Nephron (organoid): ENCODE data around the gene MFSD6.

ENCODE experiments used
- H3K27ac Mint-ChIP-seq, 3 experiments: 2 replicates each; pipeline ENCODE4 v1.8.0; 2020; ENCODE audit warnings: mixed read lengths in 3 of 3, mild to moderate bottlenecking in 2 of 3, moderate library complexity in 1 of 3
- H3K27me3 Mint-ChIP-seq: 2 replicates; pipeline ENCODE4 v1.8.0; 2021; ENCODE audit warnings: low read depth, mild to moderate bottlenecking, moderate library complexity, mixed read lengths
- H3K36me3 Mint-ChIP-seq: 2 replicates; pipeline ENCODE4 v1.8.0; 2020; ENCODE audit warnings: low read depth, mixed read lengths
- H3K4me1 Mint-ChIP-seq: 2 replicates; pipeline ENCODE4 v1.8.0; 2020; ENCODE audit warnings: mixed read lengths
- H3K4me3 Mint-ChIP-seq, 3 experiments: 2 replicates each; pipeline ENCODE4 v1.8.0; 2020; ENCODE audit warnings: mild to moderate bottlenecking in 3 of 3, mixed read lengths in 3 of 3, moderate library complexity in 2 of 3
- H3K9me3 Mint-ChIP-seq: 2 replicates; pipeline ENCODE4 v1.8.0; 2020; ENCODE audit warnings: mixed read lengths
- TF ChIP-seq, protein P1 (sequence below), 3 experiments: fragments of 200-600 bp; sonication (generic); IDR thresholded peaks; one replicate each; pipeline ENCODE4 v1.5.0; 2021; ENCODE audit warnings: antibody characterized with exemption in 3 of 3; ENCODE audit not compliant: unreplicated experiment in 3 of 3

The MFSD6 gene

DNA sequence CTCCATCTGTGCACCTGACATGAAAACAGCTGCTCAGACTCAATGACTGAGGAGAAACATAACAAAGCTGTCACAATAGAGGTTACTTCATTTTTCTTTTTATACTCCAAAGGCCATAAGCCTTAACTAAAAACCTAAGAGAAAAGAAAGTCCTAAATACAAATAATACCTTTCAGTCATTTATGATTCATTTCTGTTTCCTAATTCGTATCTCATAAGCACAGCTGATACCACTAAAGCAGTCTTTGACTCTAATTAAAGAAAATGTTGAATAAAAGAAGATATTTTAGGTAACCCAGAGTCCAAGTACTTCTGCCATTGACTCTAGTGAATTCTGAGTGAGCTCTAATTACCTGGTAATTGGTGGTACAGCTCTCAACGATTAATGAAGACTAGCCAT is 105.7 kb downstream of the MFSD6 start:
- Mint-ChIP-seq H3K36me3 (peaks cover 4% of the 10 kb centered on the region), H3K27ac (no peak overlapping the region), H3K4me1 (no peaks in the 10 kb centered on the region), H3K4me3 (no peak overlapping the region), H3K27me3 (no peaks in the 10 kb centered on the region), H3K9me3 (no peaks in the 10 kb centered on the region)
- TF ChIP-seq, protein P1, sequence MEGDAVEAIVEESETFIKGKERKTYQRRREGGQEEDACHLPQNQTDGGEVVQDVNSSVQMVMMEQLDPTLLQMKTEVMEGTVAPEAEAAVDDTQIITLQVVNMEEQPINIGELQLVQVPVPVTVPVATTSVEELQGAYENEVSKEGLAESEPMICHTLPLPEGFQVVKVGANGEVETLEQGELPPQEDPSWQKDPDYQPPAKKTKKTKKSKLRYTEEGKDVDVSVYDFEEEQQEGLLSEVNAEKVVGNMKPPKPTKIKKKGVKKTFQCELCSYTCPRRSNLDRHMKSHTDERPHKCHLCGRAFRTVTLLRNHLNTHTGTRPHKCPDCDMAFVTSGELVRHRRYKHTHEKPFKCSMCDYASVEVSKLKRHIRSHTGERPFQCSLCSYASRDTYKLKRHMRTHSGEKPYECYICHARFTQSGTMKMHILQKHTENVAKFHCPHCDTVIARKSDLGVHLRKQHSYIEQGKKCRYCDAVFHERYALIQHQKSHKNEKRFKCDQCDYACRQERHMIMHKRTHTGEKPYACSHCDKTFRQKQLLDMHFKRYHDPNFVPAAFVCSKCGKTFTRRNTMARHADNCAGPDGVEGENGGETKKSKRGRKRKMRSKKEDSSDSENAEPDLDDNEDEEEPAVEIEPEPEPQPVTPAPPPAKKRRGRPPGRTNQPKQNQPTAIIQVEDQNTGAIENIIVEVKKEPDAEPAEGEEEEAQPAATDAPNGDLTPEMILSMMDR (IDR thresholded peaks at IDR 0.05; ENCODE audit: unreplicated experiment in 3 of 3): no peak

DNA sequence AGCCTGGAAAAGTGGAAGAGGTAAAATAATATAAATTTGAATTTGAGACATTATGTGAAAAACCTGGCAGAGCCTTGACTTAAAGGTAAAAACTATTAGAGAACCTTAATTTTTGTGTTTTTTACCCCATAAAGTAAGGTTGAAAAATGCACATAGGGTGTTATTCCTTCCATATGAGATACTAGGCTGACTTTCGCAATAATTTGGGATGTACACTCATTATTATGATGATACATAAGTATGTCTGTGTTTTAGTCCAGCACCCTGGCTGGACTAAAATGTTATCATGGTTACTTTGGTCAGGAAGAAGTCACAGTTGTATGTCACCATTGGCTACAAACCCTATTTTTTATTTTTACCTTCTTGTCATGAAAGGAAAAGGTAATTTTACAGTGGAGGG is 106.5 kb downstream of the MFSD6 start:
- H3K9me3 Mint-ChIP-seq: no peaks in the 10 kb centered on the region
- H3K4me1 Mint-ChIP-seq: no peaks in the 10 kb centered on the region
- H3K27ac Mint-ChIP-seq: no peak overlapping the region
- H3K4me3 Mint-ChIP-seq: no peak overlapping the region
- TF ChIP-seq, protein P1 (IDR thresholded peaks at IDR 0.05; ENCODE audit: unreplicated experiment in 3 of 3): no peak
- no peaks in the 10 kb centered on the region for H3K27me3 Mint-ChIP-seq
- peaks cover 4% of the 10 kb centered on the region for H3K36me3 Mint-ChIP-seq

DNA sequence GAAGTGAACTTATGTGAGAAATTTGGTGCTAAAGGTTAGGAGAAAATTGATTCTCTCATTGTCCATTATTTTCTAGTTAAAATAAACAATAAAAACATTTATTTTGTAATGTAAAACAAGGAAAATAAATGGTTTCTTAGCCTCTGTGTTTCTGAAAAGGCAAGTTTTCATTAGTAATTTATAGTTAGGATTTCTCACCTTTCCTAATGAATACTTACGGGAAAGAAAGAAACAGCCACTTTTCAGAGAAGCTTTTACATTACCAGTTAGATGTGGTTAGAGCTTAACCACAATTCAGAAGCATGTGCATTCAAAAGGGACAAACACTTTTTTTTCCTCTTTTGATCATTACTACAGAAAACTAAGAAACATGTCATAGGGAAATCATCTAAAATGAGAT is 107.5 kb downstream of the MFSD6 start:
- Mint-ChIP-seq H3K36me3 (no peaks in the 10 kb centered on the region), H3K27ac (no peak overlapping the region), H3K4me1 (no peaks in the 10 kb centered on the region), H3K9me3 (no peaks in the 10 kb centered on the region), H3K4me3 (no peak overlapping the region), H3K27me3 (no peaks in the 10 kb centered on the region)
- TF ChIP-seq, protein P1 (IDR thresholded peaks at IDR 0.05; ENCODE audit: unreplicated experiment in 3 of 3): no peak

DNA sequence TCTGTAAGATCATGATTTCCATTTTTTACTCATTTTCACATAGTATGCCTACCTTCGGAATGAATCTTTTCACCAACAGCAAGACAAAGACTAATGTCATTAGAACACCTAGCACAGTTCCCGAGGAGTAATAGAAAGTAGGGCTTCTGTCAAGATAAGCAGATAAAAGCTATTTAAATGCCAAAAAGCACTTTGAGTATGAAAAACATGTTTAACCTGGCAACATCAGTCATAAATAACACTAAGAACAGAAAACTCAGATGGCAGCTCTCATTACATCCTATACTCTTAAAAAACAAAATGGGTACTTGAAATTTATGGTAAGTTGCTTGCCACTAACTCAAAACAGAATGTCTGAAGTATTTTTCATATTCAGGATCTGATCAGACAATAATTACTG is 109.3 kb downstream of the MFSD6 start:
- Mint-ChIP-seq H3K9me3 (no peaks in the 10 kb centered on the region), H3K36me3 (peaks cover 4% of the 10 kb centered on the region), H3K27ac (no peak overlapping the region), H3K27me3 (no peaks in the 10 kb centered on the region), H3K4me3 (no peak overlapping the region), H3K4me1 (no peaks in the 10 kb centered on the region)
- TF ChIP-seq, protein P1 (IDR thresholded peaks at IDR 0.05; ENCODE audit: unreplicated experiment in 3 of 3): no peak

DNA sequence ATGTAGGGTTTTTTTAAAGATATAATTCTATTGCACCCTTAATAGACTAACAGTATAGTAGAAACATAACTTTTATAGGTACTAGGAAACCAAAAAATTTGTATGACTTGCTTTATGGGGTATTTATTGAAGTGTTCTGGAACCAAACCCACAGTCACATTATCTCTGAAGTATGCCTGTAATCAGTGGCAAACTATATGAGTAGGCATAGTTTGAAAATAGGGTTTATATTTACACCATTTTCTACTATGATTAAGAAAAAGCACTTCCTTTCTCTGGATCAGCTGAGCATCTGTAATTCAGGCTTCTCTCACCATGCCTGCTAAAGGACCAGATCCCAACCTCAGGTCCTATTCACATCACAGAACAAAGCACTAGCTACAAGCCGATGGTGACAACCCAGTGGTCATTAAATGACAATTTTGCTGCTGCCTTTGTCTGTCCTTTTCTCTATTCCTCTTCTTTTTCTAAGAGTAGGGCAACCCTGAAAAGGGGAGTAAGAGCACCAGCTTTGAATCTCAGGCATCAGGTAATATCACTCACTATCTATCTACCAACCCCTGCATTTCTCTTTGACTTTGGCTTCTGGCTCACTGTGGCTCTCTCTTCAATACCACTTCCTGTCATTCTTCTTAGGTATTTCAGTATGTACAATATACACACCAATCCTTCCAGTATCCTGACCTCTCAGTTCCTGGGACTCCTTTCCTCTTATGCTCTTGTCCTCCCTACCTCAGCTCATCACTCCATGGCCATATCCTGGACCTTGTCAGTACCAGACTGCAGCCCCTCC is 112.0 kb downstream of the MFSD6 start:
- Mint-ChIP-seq H3K27me3 (no peaks in the 10 kb centered on the region), H3K27ac (no peak overlapping the region), H3K9me3 (no peaks in the 10 kb centered on the region), H3K4me3 (no peak overlapping the region), H3K36me3 (peaks cover 8% of the 10 kb centered on the region), H3K4me1 (no peaks in the 10 kb centered on the region)
- TF ChIP-seq, protein P1 (IDR thresholded peaks at IDR 0.05; ENCODE audit: unreplicated experiment in 3 of 3): no peak

DNA sequence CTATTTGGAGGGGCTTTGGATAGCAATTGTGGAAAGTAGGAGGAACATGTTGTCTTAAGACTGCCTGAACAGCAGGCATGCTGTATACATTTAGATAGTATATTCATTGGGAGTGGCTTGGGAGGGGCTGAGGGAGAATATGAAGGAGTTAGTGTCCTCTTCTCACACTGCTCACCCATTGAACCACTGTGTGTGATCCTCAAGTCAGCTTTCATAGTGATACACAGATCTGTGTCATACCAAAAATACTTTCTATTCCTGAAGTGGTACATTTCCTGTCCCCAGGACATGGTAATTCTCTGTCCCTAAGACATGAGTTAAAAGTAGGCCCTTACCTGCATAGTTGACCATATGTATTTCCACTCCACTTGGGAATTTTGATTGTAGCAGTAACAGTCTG is 116.8 kb downstream of the MFSD6 start:
- no peak overlapping the region for H3K4me3 Mint-ChIP-seq

More for the DNA sequence above, 116.8 kb downstream of the MFSD6 start:
- Mint-ChIP-seq H3K27me3 (no peaks in the 10 kb centered on the region), H3K36me3 (peaks cover 8% of the 10 kb centered on the region), H3K9me3 (no peaks in the 10 kb centered on the region), H3K4me1 (peaks cover 19% of the 10 kb centered on the region), H3K27ac (no peak overlapping the region)
- TF ChIP-seq, protein P1 (IDR thresholded peaks at IDR 0.05; ENCODE audit: unreplicated experiment in 3 of 3): no peak
